H9 (cell line): ENCODE data around the gene ETDB. TPM values are rescaled to one million over a fixed set of nuclear protein-coding genes. Genes with fewer than 3 reads are reported as not detected.

Experiments used
- DNase-seq: peaks from one replicate; pipeline ENCODE4 v3.0.0-alpha.2; 2017
- H2AFZ ChIP-seq: one replicate; pipeline ENCODE4 v1.6.1; 2013; ENCODE audit warnings: mild to moderate bottlenecking, low read length, control low read depth, moderate library complexity
- H2AK5ac ChIP-seq: 2 replicates; pipeline ENCODE4 v1.6.1; 2013; ENCODE audit warnings: low read length, control low read depth, mixed read lengths; ENCODE audit not compliant: insufficient read length
- H2BK120ac ChIP-seq: one replicate; pipeline ENCODE4 v1.6.1; 2013; ENCODE audit warnings: low read depth, mild to moderate bottlenecking, low read length, control low read depth, inconsistent platforms; ENCODE audit not compliant: poor library complexity, severe bottlenecking
- H2BK12ac ChIP-seq: 2 replicates; pipeline ENCODE4 v1.6.1; 2013; ENCODE audit warnings: low read length, control low read depth, mixed read lengths, low read depth; ENCODE audit not compliant: insufficient read length
- H2BK15ac ChIP-seq: 2 replicates; pipeline ENCODE4 v1.6.1; 2013; ENCODE audit warnings: low read depth, low read length, control low read depth
- H2BK20ac ChIP-seq: one replicate; pipeline ENCODE4 v1.6.1; 2013; ENCODE audit warnings: low read depth, mild to moderate bottlenecking, low read length, control low read depth, inconsistent platforms; ENCODE audit not compliant: poor library complexity, severe bottlenecking
- H2BK5ac ChIP-seq: 2 replicates; pipeline ENCODE4 v1.6.1; 2013; ENCODE audit warnings: low read length, control low read depth, mixed read lengths; ENCODE audit not compliant: insufficient read length
- H3K14ac ChIP-seq: 2 replicates; pipeline ENCODE4 v1.6.1; 2013; ENCODE audit warnings: low read length, control low read depth; ENCODE audit not compliant: insufficient read depth
- H3K18ac ChIP-seq: 2 replicates; pipeline ENCODE4 v1.6.1; 2013; ENCODE audit warnings: low read depth, mild to moderate bottlenecking, mixed read lengths, low read length, control low read depth; ENCODE audit not compliant: insufficient read length
- H3K23ac ChIP-seq: 2 replicates; pipeline ENCODE4 v1.6.1; 2013; ENCODE audit warnings: low read length, control low read depth, mixed read lengths, low read depth; ENCODE audit not compliant: insufficient read length
- H3K23me2 ChIP-seq: 2 replicates; pipeline ENCODE4 v1.6.1; 2013; ENCODE audit warnings: low read depth, mild to moderate bottlenecking, mixed read lengths, low read length, control low read depth; ENCODE audit not compliant: insufficient read length, poor library complexity, severe bottlenecking
- H3K27ac ChIP-seq: 2 replicates; pipeline ENCODE4 v1.5.1; 2013; ENCODE audit warnings: low read length, control low read depth, mixed read lengths, low read depth; ENCODE audit not compliant: insufficient read length
- H3K27me3 ChIP-seq: 2 replicates; pipeline ENCODE4 v1.6.1; 2013; ENCODE audit warnings: low read length, control low read depth, inconsistent platforms; ENCODE audit not compliant: insufficient read depth
- H3K4ac ChIP-seq: 2 replicates; pipeline ENCODE4 v1.6.1; 2013; ENCODE audit warnings: low read depth, mild to moderate bottlenecking, control low read depth, inconsistent platforms, low read length, moderate library complexity
- H3K4me1 ChIP-seq: 2 replicates; pipeline ENCODE4 v1.6.1; 2013; ENCODE audit warnings: low read length, control low read depth, inconsistent platforms; ENCODE audit not compliant: insufficient read depth
- H3K4me2 ChIP-seq: 2 replicates; pipeline ENCODE4 v1.6.1; 2013; ENCODE audit warnings: low read length, control low read depth, mixed read lengths; ENCODE audit not compliant: insufficient read length, insufficient read depth
- H3K56ac ChIP-seq: 2 replicates; pipeline ENCODE4 v1.6.1; 2013; ENCODE audit warnings: low read depth, mild to moderate bottlenecking, mixed read lengths, low read length, control low read depth; ENCODE audit not compliant: insufficient read length
- H3K79me1 ChIP-seq: 2 replicates; pipeline ENCODE4 v1.6.1; 2013; ENCODE audit warnings: low read depth, mild to moderate bottlenecking, moderate library complexity, low read length, control low read depth, inconsistent platforms; ENCODE audit not compliant: insufficient read depth, poor library complexity, severe bottlenecking
- H3K79me2 ChIP-seq: 2 replicates; pipeline ENCODE4 v1.6.1; 2013; ENCODE audit warnings: low read length, control low read depth, inconsistent platforms; ENCODE audit not compliant: insufficient read depth
- H3K9ac ChIP-seq: 2 replicates; pipeline ENCODE4 v1.6.1; 2013; ENCODE audit warnings: low read length, control low read depth, mixed read lengths; ENCODE audit not compliant: insufficient read length; ENCODE audit errors: extremely low read depth
- H3K9me3 ChIP-seq: one replicate; pipeline ENCODE4 v1.6.1; 2013; ENCODE audit warnings: low read depth, low read length, inconsistent platforms; ENCODE audit not compliant: control insufficient read depth
- H3T11ph ChIP-seq: one replicate; pipeline ENCODE4 v1.6.1; 2013; ENCODE audit warnings: mild to moderate bottlenecking, low read length, control low read depth, inconsistent platforms
- H4K20me1 ChIP-seq: one replicate; pipeline ENCODE4 v1.6.1; 2013; ENCODE audit not compliant: control insufficient read depth, insufficient read length, insufficient read depth
- H4K5ac ChIP-seq: 2 replicates; pipeline ENCODE4 v1.6.1; 2013; ENCODE audit warnings: low read depth, mild to moderate bottlenecking, mixed read lengths, low read length, control low read depth; ENCODE audit not compliant: insufficient read length
- H4K8ac ChIP-seq: replicated peaks from 2 replicates; pipeline ENCODE4 v1.6.1; 2013; ENCODE audit warnings: low read length, control low read depth, mixed read lengths, low read depth; ENCODE audit not compliant: insufficient read length
- H4K91ac ChIP-seq: 2 replicates; pipeline ENCODE4 v1.6.1; 2013; ENCODE audit warnings: low read depth, mild to moderate bottlenecking, moderate library complexity, mixed read lengths, low read length, control low read depth; ENCODE audit not compliant: insufficient read length
- H3K27ac Mint-ChIP-seq, 3 experiments: 2 replicates in 2 of 3; 3 replicates in 1 of 3; pipeline ENCODE4 v1.8.0; 2020 to 2021; ENCODE audit warnings: mixed read lengths in 3 of 3, mild to moderate bottlenecking in 1 of 3, moderate library complexity in 1 of 3
- H3K27me3 Mint-ChIP-seq: 2 replicates; pipeline ENCODE4 v1.8.0; 2021; ENCODE audit warnings: low read depth, mild to moderate bottlenecking, moderate library complexity, mixed read lengths
- H3K36me3 Mint-ChIP-seq, 3 experiments: 2 replicates in 2 of 3; 3 replicates in 1 of 3; pipeline ENCODE4 v1.8.0; 2020 to 2021; ENCODE audit warnings: low read depth in 3 of 3, mixed read lengths in 3 of 3; ENCODE audit not compliant: insufficient read depth in 1 of 3
- H3K4me1 Mint-ChIP-seq, 2 experiments: 2 replicates each; pipeline ENCODE4 v1.8.0; 2020; ENCODE audit warnings: mixed read lengths in 2 of 2
- H3K4me3 Mint-ChIP-seq, 2 experiments: 2 replicates in 1 of 2; 3 replicates in 1 of 2; pipeline ENCODE4 v1.8.0; 2020 to 2021; ENCODE audit warnings: mild to moderate bottlenecking in 2 of 2, mixed read lengths in 2 of 2, moderate library complexity in 1 of 2
- H3K9me3 Mint-ChIP-seq, 2 experiments: 2 replicates in 1 of 2; 3 replicates in 1 of 2; pipeline ENCODE4 v1.8.0; 2020; ENCODE audit warnings: mild to moderate bottlenecking in 2 of 2, mixed read lengths in 2 of 2, moderate library complexity in 1 of 2
- WGBS: extraction: QIAGEN DNeasy Blood & Tissue Kit; methylation state at CpG from one replicate; pipeline ENCODE4 v1.1.7; 2013; ENCODE audit warnings: missing lambda C conversion rate, low lambda C conversion rate, mixed read lengths; ENCODE audit not compliant: insufficient read length; ENCODE audit errors: extremely low coverage; 5-methylcytosine and 5-hydroxymethylcytosine counted together
- total RNA-seq: library from RNA; stranded (reverse); gene quantifications from 2 replicates; pipeline ENCODE4 v1.2.1, GENCODE V29; 2021
- TF ChIP-seq, protein P1 (sequence below): fragments of 200-600 bp; sonication (generic); conservative IDR thresholded peaks from 3 replicates; pipeline ENCODE4 v1.8.0; 2021; ENCODE audit warnings: antibody characterized with exemption, mild to moderate bottlenecking

ETDB gene
- total RNA-seq, 1 experiment from 2014 or later = not detected

DNA sequence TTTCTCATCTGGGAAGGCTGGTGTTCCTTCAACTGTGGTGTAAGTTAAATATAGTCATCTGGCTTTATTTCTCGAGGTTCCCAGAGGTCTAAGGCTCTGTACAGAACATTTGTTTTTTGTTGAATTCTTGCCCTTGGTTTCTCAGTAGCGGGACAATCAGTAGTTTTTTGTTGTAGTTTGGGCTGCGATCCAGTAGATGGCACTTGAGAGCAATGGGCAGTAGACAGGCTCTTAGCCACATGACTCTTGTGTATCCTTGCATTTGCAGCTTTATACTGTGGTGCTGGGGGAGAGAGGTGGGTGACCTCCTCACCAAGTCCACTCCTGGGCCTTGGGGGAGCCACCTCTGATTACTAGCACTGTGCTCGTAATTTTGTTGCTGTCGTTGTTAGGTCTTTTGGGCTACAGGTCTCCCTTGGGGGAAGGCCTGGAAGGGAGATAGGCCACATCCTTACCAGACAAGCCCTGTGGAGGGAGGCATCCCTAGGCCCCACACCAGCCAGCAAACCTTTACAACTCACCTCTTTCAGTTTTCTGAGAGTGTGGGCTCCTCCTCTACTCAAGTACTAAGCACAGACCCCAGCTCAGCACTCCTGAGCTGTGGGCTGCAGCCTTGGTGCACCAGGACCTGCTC is 8.1 kb downstream of the ETDB start:
- H3K4me1 ChIP-seq = no peaks in the 10 kb centered on the region
- H3K9me3 ChIP-seq = no peaks in the 10 kb centered on the region
- H4K20me1 ChIP-seq = no peaks in the 10 kb centered on the region
- peaks cover 0 to 2% of the 10 kb centered on the region in 2 experiments; a peak in 1 of 4 replicates for H3K4me1 Mint-ChIP-seq
- H3K18ac ChIP-seq = no peak overlapping the region
- no peak overlapping the region for H3K4me3 Mint-ChIP-seq
- H2AK5ac ChIP-seq = no peak overlapping the region
- H3K9ac ChIP-seq = no peak overlapping the region
- no peaks in the 10 kb centered on the region for H3K23me2 ChIP-seq
- H3K27me3 ChIP-seq = no peaks in the 10 kb centered on the region
- H3K56ac ChIP-seq = no peak overlapping the region
- no CpG with 5 or more reads among the region's 5 CpGs for whole genome bisulfite sequencing
- H3K4ac ChIP-seq = no peak overlapping the region
- H3K9me3 Mint-ChIP-seq = peaks cover 30 to 62% of the 10 kb centered on the region in 2 experiments
- H3K23ac ChIP-seq = no peak overlapping the region
- TF ChIP-seq, protein P1, sequence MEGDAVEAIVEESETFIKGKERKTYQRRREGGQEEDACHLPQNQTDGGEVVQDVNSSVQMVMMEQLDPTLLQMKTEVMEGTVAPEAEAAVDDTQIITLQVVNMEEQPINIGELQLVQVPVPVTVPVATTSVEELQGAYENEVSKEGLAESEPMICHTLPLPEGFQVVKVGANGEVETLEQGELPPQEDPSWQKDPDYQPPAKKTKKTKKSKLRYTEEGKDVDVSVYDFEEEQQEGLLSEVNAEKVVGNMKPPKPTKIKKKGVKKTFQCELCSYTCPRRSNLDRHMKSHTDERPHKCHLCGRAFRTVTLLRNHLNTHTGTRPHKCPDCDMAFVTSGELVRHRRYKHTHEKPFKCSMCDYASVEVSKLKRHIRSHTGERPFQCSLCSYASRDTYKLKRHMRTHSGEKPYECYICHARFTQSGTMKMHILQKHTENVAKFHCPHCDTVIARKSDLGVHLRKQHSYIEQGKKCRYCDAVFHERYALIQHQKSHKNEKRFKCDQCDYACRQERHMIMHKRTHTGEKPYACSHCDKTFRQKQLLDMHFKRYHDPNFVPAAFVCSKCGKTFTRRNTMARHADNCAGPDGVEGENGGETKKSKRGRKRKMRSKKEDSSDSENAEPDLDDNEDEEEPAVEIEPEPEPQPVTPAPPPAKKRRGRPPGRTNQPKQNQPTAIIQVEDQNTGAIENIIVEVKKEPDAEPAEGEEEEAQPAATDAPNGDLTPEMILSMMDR = peak; percentile 75
- peak; percentile 49 for DNase-seq
- H3K79me2 ChIP-seq = no peaks in the 10 kb centered on the region
- H3T11ph ChIP-seq = no peak overlapping the region
- H3K27ac Mint-ChIP-seq = no peak overlapping the region; a peak in 1 of 7 replicates
- H2BK12ac ChIP-seq = no peak overlapping the region
- H3K14ac ChIP-seq = no peak overlapping the region
- peaks cover 0 to 2% (median 0%) of the 10 kb centered on the region in 3 experiments; a peak in 2 of 7 replicates for H3K36me3 Mint-ChIP-seq
- no peak overlapping the region for H2BK5ac ChIP-seq
- no peak overlapping the region for H4K91ac ChIP-seq
- no peak overlapping the region for H3K27ac ChIP-seq
- no peak overlapping the region for H2AFZ ChIP-seq
- no peak overlapping the region for H3K4me2 ChIP-seq
- H2BK15ac ChIP-seq = no peak overlapping the region
- peaks cover 4% of the 10 kb centered on the region; the same call in 1 of the 2 replicates for H3K27me3 Mint-ChIP-seq
- H4K8ac ChIP-seq = no peak overlapping the region
- H3K79me1 ChIP-seq = no peaks in the 10 kb centered on the region
- no peak overlapping the region for H2BK120ac ChIP-seq
- no peak overlapping the region for H2BK20ac ChIP-seq
- H4K5ac ChIP-seq = no peak overlapping the region
